Smooth muscle cell of trachea (primary cell): ENCODE results near the gene RPL4. TPM values are rescaled to one million over a fixed set of nuclear protein-coding genes. Genes with fewer than 3 reads are reported as not detected.

Experiments
- total RNA-seq: library from RNA; depleted of rRNA; stranded (reverse); fragments of >200 nt; gene quantifications from 2 replicates; pipeline ENCODE4 v1.2.1, GENCODE V29; 2014

The RPL4 gene
- 2,276 and 4,330 TPM in 2 replicates for total RNA-seq

DNA sequence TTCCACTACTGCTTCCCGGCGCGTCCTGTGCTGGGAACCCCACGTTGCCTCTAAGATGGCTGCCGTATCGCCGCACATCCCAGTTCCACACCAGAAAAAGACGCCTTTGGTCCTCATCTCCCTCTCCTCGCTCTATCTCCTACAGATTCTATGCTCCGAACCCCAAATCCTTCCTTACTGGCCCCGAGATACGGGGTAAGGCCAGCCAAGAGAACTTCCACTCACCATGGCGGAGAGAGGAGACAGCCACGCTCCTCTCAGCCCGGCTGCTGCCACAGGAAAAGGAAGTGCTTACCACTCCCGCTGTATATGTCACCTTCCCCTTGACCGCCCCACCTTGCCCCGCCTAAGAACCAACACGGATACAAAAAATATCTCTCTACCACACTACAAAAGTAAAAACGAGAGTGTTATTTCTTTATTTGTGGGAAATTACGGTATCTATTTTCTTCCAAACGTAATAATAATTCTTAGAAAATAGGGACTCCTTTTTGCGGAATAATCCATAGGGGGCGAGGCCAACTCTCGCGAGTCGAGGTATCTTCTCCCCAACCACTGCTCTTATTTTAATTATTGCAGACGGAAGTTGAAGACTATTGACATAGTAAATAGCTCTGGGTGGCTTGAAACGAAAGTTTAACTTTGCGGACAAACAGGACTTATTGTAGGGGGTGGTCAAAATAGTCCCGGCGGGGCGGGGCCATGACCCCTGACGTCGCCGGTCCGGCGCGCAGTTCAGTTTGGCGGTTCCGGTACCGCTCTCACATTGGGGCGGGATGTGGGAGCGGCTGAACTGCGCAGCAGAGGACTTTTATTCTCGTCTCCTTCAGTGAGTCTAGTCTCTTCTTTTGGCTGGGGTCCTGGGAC lies at the start of gene RPL4, which contains the start of gene ZWILCH:
RPL4 (minus strand) TSS at position 293 of the 867 bp plus-strand sequence; CDS start at position 228, 65 bp downstream.
ZWILCH (plus strand) TSS at position 764 of the 867 bp plus-strand sequence; CDS start at position 777, 13 bp downstream.

GRCh38 chr15:66497502-66498455 lies 6.9 kb downstream of the RPL4 start, which contains the start of gene SNAPC5:
TSS of gene SNAPC5 (minus strand) at chr15:66497762. CDS start at chr15:66497731, 31 bp downstream.

Other genes with a start within 250 kb of the RPL4 start
- 25.9 and 29.1 TPM in 2 replicates for gene DIS3L, start 211.3 kb downstream of the RPL4 start, total RNA-seq
- 10.6 and 15.1 TPM in 2 replicates for gene TIPIN, start 148.2 kb downstream of the RPL4 start, total RNA-seq
- 25.9 and 36.9 TPM in 2 replicates for gene MAP2K1, start 117.9 kb downstream of the RPL4 start, total RNA-seq
- 20.5 and 27.5 TPM in 2 replicates for gene SNAPC5, start 7.1 kb downstream of the RPL4 start, total RNA-seq
- 7.9 and 28.7 TPM in 2 replicates for gene ZWILCH, start 471 bp upstream of the RPL4 start, total RNA-seq
- gene LCTL, start 61.1 kb upstream of the RPL4 start, total RNA-seq: 2.6 TPM in 2 replicates
- 16.6 and 23.3 TPM in 2 replicates for gene SMAD6, start 197.4 kb upstream of the RPL4 start, total RNA-seq